ENCODE measurements around the gene ADAM30.

GRCh38 chr1:119862276-119862675 is 34.0 kb downstream of the ADAM30 start:
- TF ChIP-seq TAF1 (IDR thresholded peaks at IDR 0.05; ENCODE audit: low read depth, low read length) (no peak), POLR2A (IDR thresholded peaks at IDR 0.05; ENCODE audit: low read depth, low read length) (no peak), POLR2AphosphoS5 (IDR thresholded peaks at IDR 0.05; ENCODE audit: low read depth, low read length) (no peak), POU2F2 (IDR thresholded peaks at IDR 0.05; ENCODE audit: low read depth, low read length) (no peak)

Data from GM12891 (cell line).